Transverse colon (tissue), 4 donors: ENCODE data around the gene IDI1.

Experiments used
- POLR2AphosphoS5 ChIP-seq, 3 donors: sonication (generic); formaldehyde crosslinking; IDR thresholded peaks; one replicate each; pipeline ENCODE4 v1.6.1; 2016; ENCODE audit warnings: antibody characterized with exemption in 3 of 3
- TF ChIP-seq, protein P1 (sequence below), 5 experiments: fragments of 200-600 bp in 3 of 5; fragments of 450-650 bp in 2 of 5; sonication (generic) in 3 of 5; IDR thresholded peaks; 1 replicate in 2 of 5; 2 replicates in 3 of 5; pipeline ENCODE4 v1.5.1; 2016 to 2017; ENCODE audit warnings: antibody characterized with exemption in 5 of 5, inconsistent platforms in 3 of 5, mild to moderate bottlenecking in 2 of 5, moderate library complexity in 1 of 5

DNA sequence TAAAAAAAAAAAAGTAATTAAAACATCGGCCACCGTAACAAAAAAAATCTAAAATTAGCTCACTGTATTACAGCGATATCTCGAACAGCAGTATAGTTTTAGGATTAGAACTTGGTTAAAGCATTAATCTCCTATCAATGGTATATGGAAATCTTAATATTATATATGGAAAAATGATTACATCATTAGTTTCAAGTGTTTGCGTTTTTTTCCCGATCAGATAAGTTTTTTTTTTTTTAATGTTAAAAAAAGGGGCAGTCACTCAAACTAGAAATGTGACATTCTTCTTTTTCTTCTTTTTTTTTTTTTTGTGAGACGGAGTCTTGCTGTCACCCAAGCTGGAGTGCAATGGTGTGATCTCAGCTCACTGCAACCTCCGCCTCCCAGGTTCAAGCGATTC lies 7.4 kb downstream of the IDI1 start:
- TF ChIP-seq, protein P1, sequence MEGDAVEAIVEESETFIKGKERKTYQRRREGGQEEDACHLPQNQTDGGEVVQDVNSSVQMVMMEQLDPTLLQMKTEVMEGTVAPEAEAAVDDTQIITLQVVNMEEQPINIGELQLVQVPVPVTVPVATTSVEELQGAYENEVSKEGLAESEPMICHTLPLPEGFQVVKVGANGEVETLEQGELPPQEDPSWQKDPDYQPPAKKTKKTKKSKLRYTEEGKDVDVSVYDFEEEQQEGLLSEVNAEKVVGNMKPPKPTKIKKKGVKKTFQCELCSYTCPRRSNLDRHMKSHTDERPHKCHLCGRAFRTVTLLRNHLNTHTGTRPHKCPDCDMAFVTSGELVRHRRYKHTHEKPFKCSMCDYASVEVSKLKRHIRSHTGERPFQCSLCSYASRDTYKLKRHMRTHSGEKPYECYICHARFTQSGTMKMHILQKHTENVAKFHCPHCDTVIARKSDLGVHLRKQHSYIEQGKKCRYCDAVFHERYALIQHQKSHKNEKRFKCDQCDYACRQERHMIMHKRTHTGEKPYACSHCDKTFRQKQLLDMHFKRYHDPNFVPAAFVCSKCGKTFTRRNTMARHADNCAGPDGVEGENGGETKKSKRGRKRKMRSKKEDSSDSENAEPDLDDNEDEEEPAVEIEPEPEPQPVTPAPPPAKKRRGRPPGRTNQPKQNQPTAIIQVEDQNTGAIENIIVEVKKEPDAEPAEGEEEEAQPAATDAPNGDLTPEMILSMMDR (IDR thresholded peaks at IDR 0.05), result no peak
- TF ChIP-seq POLR2AphosphoS5 (IDR thresholded peaks at IDR 0.05), result no peak
